H9 (cell line): Measurements from ENCODE around the gene RPL36. TPM values are rescaled to one million over a fixed set of nuclear protein-coding genes. Genes with fewer than 3 reads are reported as not detected.

Experiments
- DNase-seq: peaks from one replicate; pipeline ENCODE4 v3.0.0-alpha.2; 2017
- H2AFZ ChIP-seq: one replicate; pipeline ENCODE4 v1.6.1; 2013; ENCODE audit warnings: mild to moderate bottlenecking, low read length, control low read depth, moderate library complexity
- H2AK5ac ChIP-seq: 2 replicates; pipeline ENCODE4 v1.6.1; 2013; ENCODE audit warnings: low read length, control low read depth, mixed read lengths; ENCODE audit not compliant: insufficient read length
- H2BK120ac ChIP-seq: one replicate; pipeline ENCODE4 v1.6.1; 2013; ENCODE audit warnings: low read depth, mild to moderate bottlenecking, low read length, control low read depth, inconsistent platforms; ENCODE audit not compliant: poor library complexity, severe bottlenecking
- H2BK12ac ChIP-seq: 2 replicates; pipeline ENCODE4 v1.6.1; 2013; ENCODE audit warnings: low read length, control low read depth, mixed read lengths, low read depth; ENCODE audit not compliant: insufficient read length
- H2BK15ac ChIP-seq: 2 replicates; pipeline ENCODE4 v1.6.1; 2013; ENCODE audit warnings: low read depth, low read length, control low read depth
- H2BK20ac ChIP-seq: one replicate; pipeline ENCODE4 v1.6.1; 2013; ENCODE audit warnings: low read depth, mild to moderate bottlenecking, low read length, control low read depth, inconsistent platforms; ENCODE audit not compliant: poor library complexity, severe bottlenecking
- H2BK5ac ChIP-seq: 2 replicates; pipeline ENCODE4 v1.6.1; 2013; ENCODE audit warnings: low read length, control low read depth, mixed read lengths; ENCODE audit not compliant: insufficient read length
- H3K14ac ChIP-seq: 2 replicates; pipeline ENCODE4 v1.6.1; 2013; ENCODE audit warnings: low read length, control low read depth; ENCODE audit not compliant: insufficient read depth
- H3K18ac ChIP-seq: 2 replicates; pipeline ENCODE4 v1.6.1; 2013; ENCODE audit warnings: low read depth, mild to moderate bottlenecking, mixed read lengths, low read length, control low read depth; ENCODE audit not compliant: insufficient read length
- H3K23ac ChIP-seq: 2 replicates; pipeline ENCODE4 v1.6.1; 2013; ENCODE audit warnings: low read length, control low read depth, mixed read lengths, low read depth; ENCODE audit not compliant: insufficient read length
- H3K23me2 ChIP-seq: 2 replicates; pipeline ENCODE4 v1.6.1; 2013; ENCODE audit warnings: low read depth, mild to moderate bottlenecking, mixed read lengths, low read length, control low read depth; ENCODE audit not compliant: insufficient read length, poor library complexity, severe bottlenecking
- H3K27ac ChIP-seq: 2 replicates; pipeline ENCODE4 v1.5.1; 2013; ENCODE audit warnings: low read length, control low read depth, mixed read lengths, low read depth; ENCODE audit not compliant: insufficient read length
- H3K27me3 ChIP-seq: 2 replicates; pipeline ENCODE4 v1.6.1; 2013; ENCODE audit warnings: low read length, control low read depth, inconsistent platforms; ENCODE audit not compliant: insufficient read depth
- H3K4ac ChIP-seq: 2 replicates; pipeline ENCODE4 v1.6.1; 2013; ENCODE audit warnings: low read depth, mild to moderate bottlenecking, control low read depth, inconsistent platforms, low read length, moderate library complexity
- H3K4me1 ChIP-seq: 2 replicates; pipeline ENCODE4 v1.6.1; 2013; ENCODE audit warnings: low read length, control low read depth, inconsistent platforms; ENCODE audit not compliant: insufficient read depth
- H3K4me2 ChIP-seq: 2 replicates; pipeline ENCODE4 v1.6.1; 2013; ENCODE audit warnings: low read length, control low read depth, mixed read lengths; ENCODE audit not compliant: insufficient read length, insufficient read depth
- H3K56ac ChIP-seq: 2 replicates; pipeline ENCODE4 v1.6.1; 2013; ENCODE audit warnings: low read depth, mild to moderate bottlenecking, mixed read lengths, low read length, control low read depth; ENCODE audit not compliant: insufficient read length
- H3K79me1 ChIP-seq: 2 replicates; pipeline ENCODE4 v1.6.1; 2013; ENCODE audit warnings: low read depth, mild to moderate bottlenecking, moderate library complexity, low read length, control low read depth, inconsistent platforms; ENCODE audit not compliant: insufficient read depth, poor library complexity, severe bottlenecking
- H3K79me2 ChIP-seq: 2 replicates; pipeline ENCODE4 v1.6.1; 2013; ENCODE audit warnings: low read length, control low read depth, inconsistent platforms; ENCODE audit not compliant: insufficient read depth
- H3K9ac ChIP-seq: 2 replicates; pipeline ENCODE4 v1.6.1; 2013; ENCODE audit warnings: low read length, control low read depth, mixed read lengths; ENCODE audit not compliant: insufficient read length; ENCODE audit errors: extremely low read depth
- H3K9me3 ChIP-seq: one replicate; pipeline ENCODE4 v1.6.1; 2013; ENCODE audit warnings: low read depth, low read length, inconsistent platforms; ENCODE audit not compliant: control insufficient read depth
- H3T11ph ChIP-seq: one replicate; pipeline ENCODE4 v1.6.1; 2013; ENCODE audit warnings: mild to moderate bottlenecking, low read length, control low read depth, inconsistent platforms
- H4K20me1 ChIP-seq: one replicate; pipeline ENCODE4 v1.6.1; 2013; ENCODE audit not compliant: control insufficient read depth, insufficient read length, insufficient read depth
- H4K5ac ChIP-seq: 2 replicates; pipeline ENCODE4 v1.6.1; 2013; ENCODE audit warnings: low read depth, mild to moderate bottlenecking, mixed read lengths, low read length, control low read depth; ENCODE audit not compliant: insufficient read length
- H4K8ac ChIP-seq: replicated peaks from 2 replicates; pipeline ENCODE4 v1.6.1; 2013; ENCODE audit warnings: low read length, control low read depth, mixed read lengths, low read depth; ENCODE audit not compliant: insufficient read length
- H4K91ac ChIP-seq: 2 replicates; pipeline ENCODE4 v1.6.1; 2013; ENCODE audit warnings: low read depth, mild to moderate bottlenecking, moderate library complexity, mixed read lengths, low read length, control low read depth; ENCODE audit not compliant: insufficient read length
- H3K27ac Mint-ChIP-seq, 3 experiments: 2 replicates in 2 of 3; 3 replicates in 1 of 3; pipeline ENCODE4 v1.8.0; 2020 to 2021; ENCODE audit warnings: mixed read lengths in 3 of 3, mild to moderate bottlenecking in 1 of 3, moderate library complexity in 1 of 3
- H3K27me3 Mint-ChIP-seq: 2 replicates; pipeline ENCODE4 v1.8.0; 2021; ENCODE audit warnings: low read depth, mild to moderate bottlenecking, moderate library complexity, mixed read lengths
- H3K36me3 Mint-ChIP-seq, 3 experiments: 2 replicates in 2 of 3; 3 replicates in 1 of 3; pipeline ENCODE4 v1.8.0; 2020 to 2021; ENCODE audit warnings: low read depth in 3 of 3, mixed read lengths in 3 of 3; ENCODE audit not compliant: insufficient read depth in 1 of 3
- H3K4me1 Mint-ChIP-seq, 2 experiments: 2 replicates each; pipeline ENCODE4 v1.8.0; 2020; ENCODE audit warnings: mixed read lengths in 2 of 2
- H3K4me3 Mint-ChIP-seq, 2 experiments: 2 replicates in 1 of 2; 3 replicates in 1 of 2; pipeline ENCODE4 v1.8.0; 2020 to 2021; ENCODE audit warnings: mild to moderate bottlenecking in 2 of 2, mixed read lengths in 2 of 2, moderate library complexity in 1 of 2
- H3K9me3 Mint-ChIP-seq, 2 experiments: 2 replicates in 1 of 2; 3 replicates in 1 of 2; pipeline ENCODE4 v1.8.0; 2020; ENCODE audit warnings: mild to moderate bottlenecking in 2 of 2, mixed read lengths in 2 of 2, moderate library complexity in 1 of 2
- WGBS: extraction: QIAGEN DNeasy Blood & Tissue Kit; methylation state at CpG from one replicate; pipeline ENCODE4 v1.1.7; 2013; ENCODE audit warnings: missing lambda C conversion rate, low lambda C conversion rate, mixed read lengths; ENCODE audit not compliant: insufficient read length; ENCODE audit errors: extremely low coverage; 5-methylcytosine and 5-hydroxymethylcytosine counted together
- total RNA-seq: library from RNA; stranded (reverse); gene quantifications from 2 replicates; pipeline ENCODE4 v1.2.1, GENCODE V29; 2021
- TF ChIP-seq, protein P1 (sequence below): fragments of 200-600 bp; sonication (generic); conservative IDR thresholded peaks from 3 replicates; pipeline ENCODE4 v1.8.0; 2021; ENCODE audit warnings: antibody characterized with exemption, mild to moderate bottlenecking

The RPL36 gene
- total RNA-seq, 1 experiment from 2014 or later: 1,074 TPM

DNA sequence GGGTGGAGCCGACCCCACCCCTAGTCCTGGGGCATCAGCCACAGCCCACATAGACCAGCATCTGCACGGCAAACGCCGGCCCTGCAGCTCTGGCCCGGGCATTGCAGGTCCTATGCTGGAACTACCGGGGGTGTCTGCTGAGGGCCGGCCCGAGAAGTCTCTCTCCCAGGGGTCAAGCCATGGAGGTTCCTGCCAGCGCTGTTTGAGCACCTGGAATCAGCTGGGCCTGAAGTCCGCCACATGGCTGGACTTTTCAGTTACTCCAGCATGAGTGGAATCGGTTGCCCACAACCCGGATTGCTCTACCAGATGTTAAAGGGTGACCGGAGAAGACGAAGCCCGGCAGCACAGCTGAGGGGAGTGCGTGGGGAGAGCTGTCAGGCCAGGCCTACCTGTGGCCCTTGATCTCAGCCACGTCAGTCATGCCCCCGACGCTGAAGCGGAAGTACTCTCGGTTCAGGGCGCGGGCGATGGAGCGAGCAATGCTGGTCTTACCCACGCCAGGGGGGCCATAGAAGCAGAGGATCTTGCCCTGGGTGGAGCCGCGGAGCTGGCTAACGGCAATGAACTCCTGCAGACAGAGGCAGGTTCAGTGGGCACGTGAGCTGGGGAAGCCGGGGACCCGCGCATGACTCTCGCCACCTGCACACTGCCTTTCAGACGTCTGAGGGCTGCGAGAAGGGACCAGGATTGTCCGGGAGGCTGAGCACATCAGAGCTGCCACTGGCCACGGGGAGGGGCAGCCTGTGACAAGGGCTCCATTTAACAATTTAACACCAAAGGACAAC lies 8.7 kb downstream of the RPL36 start:
- peaks cover 45 to 70% (median 60%) of the 10 kb centered on the region in 3 experiments for H3K36me3 Mint-ChIP-seq
- DNase-seq: no peak

More for the DNA sequence above, 8.7 kb downstream of the RPL36 start:
- H3K27me3 Mint-ChIP-seq: peaks cover 4% of the 10 kb centered on the region; the same call in 1 of the 2 replicates
- peaks cover 0 to 3% of the 10 kb centered on the region in 2 experiments; a peak in 1 of 4 replicates for H3K4me1 Mint-ChIP-seq
- H3K18ac ChIP-seq: no peak overlapping the region
- no peak overlapping the region for H4K91ac ChIP-seq
- no peak overlapping the region for H3K4me3 Mint-ChIP-seq
- H2AK5ac ChIP-seq: no peak overlapping the region
- no peak overlapping the region for H4K5ac ChIP-seq
- H3K9ac ChIP-seq: no peak overlapping the region
- H4K20me1 ChIP-seq: no peaks in the 10 kb centered on the region
- H3K9me3 ChIP-seq: no peaks in the 10 kb centered on the region
- no peak overlapping the region for H3T11ph ChIP-seq
- H3K56ac ChIP-seq: no peak overlapping the region
- peak overlapping the region in 1 of 3 experiments; percentile 40; a peak in 1 of 7 replicates for H3K27ac Mint-ChIP-seq
- no CpG with 5 or more reads among the region's 38 CpGs for WGBS
- H2AFZ ChIP-seq: no peak overlapping the region
- H2BK12ac ChIP-seq: no peak overlapping the region
- H2BK5ac ChIP-seq: no peak overlapping the region
- H3K9me3 Mint-ChIP-seq: peaks cover 3 to 12% of the 10 kb centered on the region in 2 experiments; a peak in 3 of 5 replicates
- no peak overlapping the region for H3K27ac ChIP-seq
- no peak overlapping the region for H2BK15ac ChIP-seq
- no peak overlapping the region for H4K8ac ChIP-seq
- no peaks in the 10 kb centered on the region for H3K79me1 ChIP-seq
- no peak overlapping the region for H3K23ac ChIP-seq
- no peak overlapping the region for H3K4ac ChIP-seq
- no peaks in the 10 kb centered on the region for H3K23me2 ChIP-seq
- H3K4me2 ChIP-seq: no peak overlapping the region
- no peak overlapping the region for H2BK20ac ChIP-seq
- H3K79me2 ChIP-seq: no peaks in the 10 kb centered on the region
- H3K27me3 ChIP-seq: no peaks in the 10 kb centered on the region
- H2BK120ac ChIP-seq: no peak overlapping the region
- no peak overlapping the region for H3K14ac ChIP-seq
- TF ChIP-seq, protein P1, sequence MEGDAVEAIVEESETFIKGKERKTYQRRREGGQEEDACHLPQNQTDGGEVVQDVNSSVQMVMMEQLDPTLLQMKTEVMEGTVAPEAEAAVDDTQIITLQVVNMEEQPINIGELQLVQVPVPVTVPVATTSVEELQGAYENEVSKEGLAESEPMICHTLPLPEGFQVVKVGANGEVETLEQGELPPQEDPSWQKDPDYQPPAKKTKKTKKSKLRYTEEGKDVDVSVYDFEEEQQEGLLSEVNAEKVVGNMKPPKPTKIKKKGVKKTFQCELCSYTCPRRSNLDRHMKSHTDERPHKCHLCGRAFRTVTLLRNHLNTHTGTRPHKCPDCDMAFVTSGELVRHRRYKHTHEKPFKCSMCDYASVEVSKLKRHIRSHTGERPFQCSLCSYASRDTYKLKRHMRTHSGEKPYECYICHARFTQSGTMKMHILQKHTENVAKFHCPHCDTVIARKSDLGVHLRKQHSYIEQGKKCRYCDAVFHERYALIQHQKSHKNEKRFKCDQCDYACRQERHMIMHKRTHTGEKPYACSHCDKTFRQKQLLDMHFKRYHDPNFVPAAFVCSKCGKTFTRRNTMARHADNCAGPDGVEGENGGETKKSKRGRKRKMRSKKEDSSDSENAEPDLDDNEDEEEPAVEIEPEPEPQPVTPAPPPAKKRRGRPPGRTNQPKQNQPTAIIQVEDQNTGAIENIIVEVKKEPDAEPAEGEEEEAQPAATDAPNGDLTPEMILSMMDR: no peak
- H3K4me1 ChIP-seq: no peaks in the 10 kb centered on the region
